ENCODE measurements around the gene NRXN3. TPM values are rescaled to one million over a fixed set of nuclear protein-coding genes. Genes with fewer than 3 reads are reported as not detected.

The NRXN3 gene
- total RNA-seq, 1 experiment from 2014 or later, result 1.1 TPM

DNA sequence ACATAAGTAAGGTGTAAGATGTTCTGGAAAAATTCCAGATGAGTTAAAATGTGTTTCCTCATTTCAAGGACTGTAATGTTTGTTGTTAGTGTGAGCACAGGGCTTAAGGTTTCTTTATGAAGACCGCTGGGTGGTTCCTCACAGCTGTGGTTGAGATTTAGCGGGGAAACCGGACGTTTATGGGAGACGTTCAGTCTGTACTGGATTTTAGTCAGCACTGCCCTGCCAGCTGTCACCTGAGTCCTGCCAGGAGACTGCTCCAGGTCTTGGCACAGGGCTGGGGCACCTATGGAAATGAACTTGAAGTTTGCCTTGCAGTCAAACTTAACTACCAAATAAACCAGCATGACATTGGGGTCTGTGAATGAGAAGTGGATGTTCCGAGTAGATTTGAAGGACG lies 1485.9 kb downstream of the NRXN3 start:
- Histone ChIP-seq H3K4me3 (ENCODE audit: low read length) (no peak overlapping the region), H3K4me1 (ENCODE audit: insufficient read depth, low read length) (no peaks in the 10 kb centered on the region), H3K9me2 (replicated peaks; ENCODE audit: low read length) (no peaks in the 10 kb centered on the region), H3K9me3 (ENCODE audit: low read length) (peaks cover 4% of the 10 kb centered on the region; the same call in 1 of the 2 replicates), H3F3A (ENCODE audit: low read length, unreplicated experiment) (no peaks in the 10 kb centered on the region), H3K79me2 (ENCODE audit: low read length) (no peaks in the 10 kb centered on the region), H4K20me1 (ENCODE audit: low read length) (no peaks in the 10 kb centered on the region), H2AFZ (ENCODE audit: low read length) (no peak overlapping the region), H3K4me2 (ENCODE audit: low read length) (no peak overlapping the region), H3K27me3 (ENCODE audit: low read length) (no peaks in the 10 kb centered on the region), H3K36me3 (ENCODE audit: low read depth, low read length) (no peaks in the 10 kb centered on the region), H3K9ac (ENCODE audit: low read length) (no peak overlapping the region), H3K27ac (ENCODE audit: low read length) (no peak overlapping the region)
- CTCF ChIA-PET, result no interaction called here
- BruUV-seq (replicated peaks), result no TSS peak
- TF ChIP-seq, protein P1, sequence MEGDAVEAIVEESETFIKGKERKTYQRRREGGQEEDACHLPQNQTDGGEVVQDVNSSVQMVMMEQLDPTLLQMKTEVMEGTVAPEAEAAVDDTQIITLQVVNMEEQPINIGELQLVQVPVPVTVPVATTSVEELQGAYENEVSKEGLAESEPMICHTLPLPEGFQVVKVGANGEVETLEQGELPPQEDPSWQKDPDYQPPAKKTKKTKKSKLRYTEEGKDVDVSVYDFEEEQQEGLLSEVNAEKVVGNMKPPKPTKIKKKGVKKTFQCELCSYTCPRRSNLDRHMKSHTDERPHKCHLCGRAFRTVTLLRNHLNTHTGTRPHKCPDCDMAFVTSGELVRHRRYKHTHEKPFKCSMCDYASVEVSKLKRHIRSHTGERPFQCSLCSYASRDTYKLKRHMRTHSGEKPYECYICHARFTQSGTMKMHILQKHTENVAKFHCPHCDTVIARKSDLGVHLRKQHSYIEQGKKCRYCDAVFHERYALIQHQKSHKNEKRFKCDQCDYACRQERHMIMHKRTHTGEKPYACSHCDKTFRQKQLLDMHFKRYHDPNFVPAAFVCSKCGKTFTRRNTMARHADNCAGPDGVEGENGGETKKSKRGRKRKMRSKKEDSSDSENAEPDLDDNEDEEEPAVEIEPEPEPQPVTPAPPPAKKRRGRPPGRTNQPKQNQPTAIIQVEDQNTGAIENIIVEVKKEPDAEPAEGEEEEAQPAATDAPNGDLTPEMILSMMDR (conservative IDR thresholded peaks at IDR 0.05; ENCODE audit: low read depth, low read length), result no peak
- TF ChIP-seq EZH2 (IDR thresholded peaks at IDR 0.05; ENCODE audit: low read length, unreplicated experiment) (no peak), EZH2phosphoT487 (IDR thresholded peaks at IDR 0.05; ENCODE audit: borderline replicate concordance, low read length) (no peak)
- intact Hi-C loops (cut with micrococcal nuclease), result no loop called here
- POLR2A ChIA-PET (ENCODE audit: unreplicated experiment), result no interaction called here
- DNase-seq, result no peak
- ATAC-seq, result no peak

DNA sequence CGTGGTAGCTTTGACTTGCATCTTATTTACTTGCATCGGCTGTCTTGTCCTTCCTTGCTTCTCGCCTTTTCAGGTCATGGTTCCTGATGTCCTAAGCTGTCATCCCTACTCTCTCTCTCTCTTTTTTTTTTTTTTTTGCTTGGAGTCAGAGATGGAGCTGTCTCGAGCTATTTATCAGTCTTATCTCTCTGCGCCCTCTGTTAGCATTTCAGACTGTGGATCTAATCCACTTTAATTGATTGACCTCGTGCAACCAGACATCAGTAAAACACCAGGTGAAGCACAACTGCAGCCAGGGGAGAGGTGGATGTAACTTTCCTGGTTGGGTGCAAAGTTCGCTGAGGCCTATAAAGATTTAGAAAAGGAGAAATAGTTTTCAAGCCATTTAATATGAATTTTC lies 1486.3 kb downstream of the NRXN3 start:
- Histone ChIP-seq H3K4me2 (ENCODE audit: low read length) (no peak overlapping the region), H3K9me3 (ENCODE audit: low read length) (peaks cover 2% of the 10 kb centered on the region; the same call in 1 of the 2 replicates), H3K36me3 (ENCODE audit: low read depth, low read length) (no peaks in the 10 kb centered on the region), H3K4me1 (ENCODE audit: insufficient read depth, low read length) (no peaks in the 10 kb centered on the region), H3F3A (ENCODE audit: low read length, unreplicated experiment) (no peaks in the 10 kb centered on the region), H3K4me3 (ENCODE audit: low read length) (no peak overlapping the region), H3K9me2 (replicated peaks; ENCODE audit: low read length) (no peaks in the 10 kb centered on the region), H3K79me2 (ENCODE audit: low read length) (no peaks in the 10 kb centered on the region), H3K27ac (ENCODE audit: low read length) (no peak overlapping the region), H3K27me3 (ENCODE audit: low read length) (no peaks in the 10 kb centered on the region), H3K9ac (ENCODE audit: low read length) (no peak overlapping the region), H2AFZ (ENCODE audit: low read length) (no peak overlapping the region), H4K20me1 (ENCODE audit: low read length) (no peaks in the 10 kb centered on the region)
- intact Hi-C loops (cut with micrococcal nuclease), result no loop called here
- ChIA-PET POLR2A (ENCODE audit: unreplicated experiment) (no interaction called here), CTCF (no interaction called here)
- BruUV-seq (replicated peaks), result no TSS peak
- no peak for TF ChIP-seq EZH2phosphoT487 (IDR thresholded peaks at IDR 0.05; ENCODE audit: borderline replicate concordance, low read length)
- TF ChIP-seq, protein P1 (conservative IDR thresholded peaks at IDR 0.05; ENCODE audit: low read depth, low read length), result no peak
- no peak for TF ChIP-seq EZH2 (IDR thresholded peaks at IDR 0.05; ENCODE audit: low read length, unreplicated experiment)
- no peak for DNase-seq
- ATAC-seq, result no peak

DNA sequence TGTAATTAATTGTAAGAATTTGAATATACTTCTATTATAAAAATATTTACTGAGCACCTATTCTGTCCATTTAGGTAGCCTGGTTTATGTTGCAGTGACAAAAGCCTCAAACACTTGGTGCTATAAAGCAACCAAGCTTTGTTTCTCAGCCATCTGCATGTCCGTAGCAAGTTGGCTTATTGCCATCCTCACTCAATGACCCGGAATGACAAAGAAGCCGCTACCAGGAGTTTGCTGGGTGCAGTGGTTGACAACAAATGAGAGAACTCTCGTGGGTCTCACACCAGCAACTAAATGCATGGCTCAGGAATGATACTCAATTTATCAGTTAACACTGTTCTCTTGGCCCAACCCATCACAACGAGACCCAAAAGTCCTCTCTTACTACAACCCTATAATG lies 1488.0 kb downstream of the NRXN3 start:
- ATAC-seq (no peak), DNase-seq (no peak)
- H3K4me2 ChIP-seq (ENCODE audit: low read length), result no peak overlapping the region
- POLR2A ChIA-PET (ENCODE audit: unreplicated experiment), result no interaction called here
- H3K27me3 ChIP-seq (ENCODE audit: low read length), result no peaks in the 10 kb centered on the region
- H3K4me3 ChIP-seq (ENCODE audit: low read length), result no peak overlapping the region
- no peaks in the 10 kb centered on the region for H3K79me2 ChIP-seq (ENCODE audit: low read length)
- no peaks in the 10 kb centered on the region for H4K20me1 ChIP-seq (ENCODE audit: low read length)
- no peaks in the 10 kb centered on the region for H3F3A ChIP-seq (ENCODE audit: low read length, unreplicated experiment)
- H2AFZ ChIP-seq (ENCODE audit: low read length), result no peak overlapping the region
- H3K9ac ChIP-seq (ENCODE audit: low read length), result no peak overlapping the region
- H3K36me3 ChIP-seq (ENCODE audit: low read depth, low read length), result no peaks in the 10 kb centered on the region
- no peaks in the 10 kb centered on the region for H3K9me3 ChIP-seq (ENCODE audit: low read length)
- BruUV-seq (replicated peaks), result no TSS peak
- no peak for TF ChIP-seq EZH2 (IDR thresholded peaks at IDR 0.05; ENCODE audit: low read length, unreplicated experiment)
- TF ChIP-seq EZH2phosphoT487 (IDR thresholded peaks at IDR 0.05; ENCODE audit: borderline replicate concordance, low read length), result no peak
- TF ChIP-seq, protein P1 (conservative IDR thresholded peaks at IDR 0.05; ENCODE audit: low read depth, low read length), result no peak
- CTCF ChIA-PET, result no interaction called here
- H3K4me1 ChIP-seq (ENCODE audit: insufficient read depth, low read length), result no peaks in the 10 kb centered on the region
- no peak overlapping the region for H3K27ac ChIP-seq (ENCODE audit: low read length)
- no peaks in the 10 kb centered on the region for H3K9me2 ChIP-seq (replicated peaks; ENCODE audit: low read length)
- intact Hi-C loops (cut with micrococcal nuclease), result no loop called here
